HG03097 (cell line): ENCODE measurements around the gene RUNX1.
A peak's percentile ranks its signal among the peaks of the same experiment; 100 is the strongest.

Source experiments
- ATAC-seq: cut with Tn5 transposase; IDR thresholded peaks from one replicate; pipeline ENCODE4 v1.9.1; 2021; ENCODE audit not compliant: unreplicated experiment, low FRiP score

RUNX1 gene

DNA sequence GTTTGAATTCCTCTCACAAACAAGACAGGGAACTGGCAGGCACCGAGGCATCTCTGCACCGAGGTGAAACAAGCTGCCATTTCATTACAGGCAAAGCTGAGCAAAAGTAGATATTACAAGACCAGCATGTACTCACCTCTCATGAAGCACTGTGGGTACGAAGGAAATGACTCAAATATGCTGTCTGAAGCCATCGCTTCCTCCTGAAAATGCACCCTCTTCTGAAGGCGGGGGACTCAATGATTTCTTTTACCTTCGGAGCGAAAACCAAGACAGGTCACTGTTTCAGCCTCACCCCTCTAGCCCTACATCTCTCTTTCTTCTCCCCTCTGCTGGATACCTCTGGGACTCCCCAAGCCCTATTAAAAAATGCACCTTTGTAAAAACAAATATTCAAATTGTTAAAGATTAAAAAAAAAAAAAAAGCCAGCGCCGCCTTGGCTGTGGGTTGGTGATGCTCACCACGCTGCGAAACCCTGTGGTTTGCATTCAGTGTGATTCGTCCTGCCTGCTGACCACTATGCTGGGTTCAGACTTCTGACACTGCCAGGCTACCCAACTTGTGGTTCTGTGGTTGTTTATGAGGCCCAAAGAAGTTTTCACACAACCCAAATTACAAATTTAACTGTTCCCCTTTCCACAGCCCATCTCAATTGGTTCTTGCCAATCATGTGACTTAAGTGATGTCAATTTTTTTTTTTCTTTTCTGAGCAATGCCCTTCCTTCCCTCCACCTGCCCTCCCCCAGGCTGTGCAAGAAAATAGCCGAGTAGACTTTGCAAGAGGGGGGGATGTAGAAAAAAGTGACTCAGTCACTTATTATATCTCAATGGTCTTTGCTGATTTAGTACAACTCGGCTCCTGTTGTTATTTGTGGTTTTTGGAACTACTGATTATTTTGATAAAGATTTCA, at the start of gene RUNX1:
Gene RUNX1 (minus strand): TSS at position 597 of the 912 bp plus-strand sequence.
- peak; percentile 60 for ATAC-seq

DNA sequence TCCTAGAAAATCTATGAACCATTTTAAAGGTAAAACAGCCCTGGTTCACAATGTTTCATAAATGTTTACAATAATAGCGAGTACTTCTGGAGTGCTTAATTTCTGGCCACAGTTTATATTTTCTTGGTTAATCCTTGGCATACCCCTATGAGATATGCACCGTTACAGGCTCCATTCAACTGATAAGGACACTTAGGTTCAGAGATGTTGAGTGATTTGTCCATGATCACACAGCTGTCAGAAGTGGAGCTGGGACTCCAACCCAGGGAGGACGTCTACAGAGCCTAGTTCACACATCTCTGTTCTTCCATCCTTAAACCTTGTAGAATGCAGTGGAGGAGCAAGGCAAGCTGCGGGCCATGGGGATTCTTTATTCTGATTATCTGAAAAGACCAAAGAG, 48.4 kb upstream of the RUNX1 start:
- ATAC-seq: no peak

DNA sequence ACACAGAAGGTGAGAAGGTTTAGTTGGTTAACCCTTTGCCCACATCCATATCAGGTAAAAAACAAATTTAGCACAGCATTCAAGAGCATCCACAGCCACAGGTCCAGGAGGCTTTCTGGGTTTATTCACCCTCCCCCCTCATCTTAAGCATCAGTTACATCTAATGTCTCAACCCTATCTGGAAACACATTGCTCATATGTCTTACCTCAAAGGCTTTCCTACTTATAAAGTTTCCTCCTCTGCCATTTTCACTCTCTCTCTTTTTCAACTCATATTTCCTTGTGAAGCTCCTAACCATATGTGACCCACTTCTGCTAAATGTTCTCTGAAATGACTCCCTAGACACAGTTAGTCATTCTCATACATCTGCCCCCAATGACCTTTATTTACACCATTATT, 47.9 kb upstream of the RUNX1 start:
- ATAC-seq: no peak

DNA sequence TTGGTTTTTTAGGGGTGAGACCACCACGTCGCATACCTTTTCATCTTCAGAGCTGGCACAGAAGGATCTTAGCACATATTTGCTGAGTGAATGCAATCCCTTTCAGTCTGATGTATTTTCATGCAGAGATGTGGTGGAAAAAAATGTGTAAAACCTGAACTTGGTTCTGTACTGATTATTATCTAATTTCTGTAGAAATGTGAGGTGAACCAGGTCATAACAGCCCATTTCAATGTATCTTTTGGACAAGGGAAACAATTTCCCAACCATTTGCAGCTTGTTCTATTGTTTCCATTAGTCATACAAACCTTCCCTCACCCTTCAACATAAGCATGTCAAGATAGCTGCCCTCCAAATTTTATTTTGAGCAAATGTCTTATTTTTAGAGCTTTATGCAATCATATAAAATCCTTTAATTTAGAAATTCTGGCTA, 46.8 kb upstream of the RUNX1 start:
- ATAC-seq: no peak

DNA sequence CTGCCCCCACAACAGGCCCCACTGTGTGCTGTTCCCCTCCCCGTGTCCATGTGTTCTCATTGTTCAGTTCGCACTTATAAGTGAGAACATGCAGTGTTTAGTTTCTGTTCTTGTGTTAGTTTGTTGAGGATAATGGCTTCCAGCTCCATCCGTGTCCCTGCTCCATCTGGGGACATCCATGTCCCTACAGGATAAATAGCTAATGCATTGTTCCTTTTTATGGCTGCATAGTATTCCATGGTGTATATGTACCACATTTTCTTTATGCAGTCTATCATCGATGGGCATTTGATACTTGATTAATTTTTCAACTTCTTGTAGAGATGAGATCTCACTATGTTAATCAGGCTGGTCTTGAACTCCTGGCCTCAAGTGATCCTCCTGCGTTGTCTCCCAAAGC, 44.4 kb upstream of the RUNX1 start:
- ATAC-seq: no peak

DNA sequence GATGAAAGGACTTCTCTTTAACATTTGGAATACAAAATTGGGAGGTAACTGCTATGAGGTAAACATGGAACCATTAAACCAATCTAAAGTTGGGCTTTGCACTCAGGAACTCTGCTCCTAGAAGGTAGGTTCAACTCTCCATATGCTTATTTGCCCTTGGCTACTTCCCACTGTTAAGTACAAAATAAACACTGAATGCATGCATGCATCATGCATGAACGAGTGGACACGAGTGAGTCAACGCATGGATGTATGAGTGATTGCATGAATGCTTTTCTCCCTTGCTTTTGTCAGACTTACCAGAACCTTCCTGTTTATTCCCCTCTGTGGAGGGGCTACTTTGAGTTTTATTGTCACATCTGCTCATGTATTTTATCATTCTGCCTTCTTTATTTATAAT, 42.4 kb upstream of the RUNX1 start:
- ATAC-seq: no peak

DNA sequence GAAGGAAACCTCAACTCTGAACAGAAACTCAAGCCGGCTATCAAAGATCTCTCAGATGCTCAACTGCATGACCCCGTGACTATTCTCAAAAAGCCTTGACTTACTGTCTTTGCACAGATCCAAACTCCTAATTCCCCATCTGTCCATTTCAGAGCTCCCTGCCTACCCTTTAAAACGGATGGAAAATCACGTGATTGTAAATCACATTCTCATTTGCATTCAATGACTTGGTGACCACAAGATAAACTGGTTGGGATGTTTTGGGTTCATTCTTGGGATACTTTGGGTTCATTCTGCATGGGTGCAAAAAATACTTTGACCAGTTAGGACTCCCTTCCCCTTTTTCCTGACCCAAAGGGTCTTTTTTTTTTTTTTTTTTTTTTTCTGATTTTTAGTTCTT, 41.3 kb upstream of the RUNX1 start:
- ATAC-seq: no peak

DNA sequence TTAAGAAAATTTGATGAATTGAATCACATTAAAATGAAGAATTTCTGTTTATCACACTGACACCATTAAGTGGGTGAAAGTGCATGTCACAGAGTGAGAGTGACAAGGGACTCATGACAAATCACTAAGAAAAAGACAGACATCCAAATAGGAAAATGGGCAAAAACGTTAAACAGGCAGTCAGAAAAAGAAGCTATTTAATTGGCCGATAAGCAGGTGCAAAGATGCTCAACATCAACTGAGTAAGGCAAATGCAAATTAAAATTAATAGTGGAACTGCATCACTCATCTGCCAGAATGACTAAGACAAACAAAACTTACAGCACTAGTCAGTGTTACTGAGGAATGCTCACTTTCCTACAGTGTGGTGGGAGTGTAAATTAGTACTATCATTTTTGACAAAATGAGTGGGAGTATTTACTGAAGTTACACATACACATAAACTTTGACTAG, 39.2 kb upstream of the RUNX1 start:
- no peak for ATAC-seq

DNA sequence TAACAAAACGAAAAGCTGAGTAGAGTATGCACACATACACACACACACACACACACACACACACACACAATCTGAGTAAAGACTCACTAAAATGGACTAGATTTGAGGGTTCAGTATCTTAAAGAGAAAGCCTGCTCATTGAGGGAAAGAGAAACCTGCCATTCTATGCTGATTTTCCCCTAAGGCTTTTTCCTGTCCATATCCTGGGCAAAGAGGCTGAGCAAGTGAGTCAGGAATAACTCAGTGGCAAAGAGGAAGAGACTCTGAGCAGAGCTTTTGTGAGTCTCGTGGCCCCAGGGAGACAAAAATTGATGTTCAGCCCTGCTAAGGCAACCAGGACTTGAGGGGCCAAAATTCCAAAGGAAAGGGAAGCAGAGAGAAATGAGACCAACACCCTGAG, 37.3 kb upstream of the RUNX1 start:
- no peak for ATAC-seq

DNA sequence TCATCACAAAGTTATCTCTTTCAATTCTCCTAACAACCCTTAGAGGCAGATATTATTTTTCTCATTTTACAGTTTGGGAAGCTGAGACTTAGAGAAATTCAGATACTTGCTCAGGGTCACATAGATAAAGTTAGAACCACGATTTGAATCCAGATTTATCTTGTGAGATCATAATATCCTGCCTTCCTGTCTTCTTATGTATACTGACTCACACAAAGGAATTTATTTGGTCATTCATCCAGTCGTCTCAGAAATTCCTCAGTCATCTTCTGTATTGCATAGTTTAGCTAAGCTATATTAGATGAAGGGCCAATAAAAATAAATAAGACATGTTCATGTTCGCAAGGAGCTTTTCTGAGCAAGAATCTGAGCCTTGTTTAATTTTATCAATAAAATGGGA, 35.8 kb upstream of the RUNX1 start:
- ATAC-seq: no peak

DNA sequence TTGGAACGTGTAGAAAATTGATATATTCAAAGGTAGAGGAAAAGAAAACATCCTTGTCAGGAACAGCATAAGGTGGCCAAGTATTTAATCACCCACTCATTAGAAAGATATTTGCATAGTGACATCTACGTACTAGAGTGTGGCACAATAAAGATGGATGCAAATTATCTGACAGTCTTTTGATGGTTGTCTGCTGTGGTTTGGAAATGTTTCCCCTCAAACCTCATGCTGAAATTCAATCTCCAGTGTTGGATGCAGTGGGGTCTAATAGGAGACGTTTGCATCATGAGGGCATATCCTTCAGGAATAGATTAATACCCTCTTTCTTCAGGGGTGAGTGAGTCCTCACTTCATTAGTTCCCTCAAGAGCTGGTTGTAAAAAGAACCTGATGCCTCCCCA, 34.1 kb upstream of the RUNX1 start:
- no peak for ATAC-seq

DNA sequence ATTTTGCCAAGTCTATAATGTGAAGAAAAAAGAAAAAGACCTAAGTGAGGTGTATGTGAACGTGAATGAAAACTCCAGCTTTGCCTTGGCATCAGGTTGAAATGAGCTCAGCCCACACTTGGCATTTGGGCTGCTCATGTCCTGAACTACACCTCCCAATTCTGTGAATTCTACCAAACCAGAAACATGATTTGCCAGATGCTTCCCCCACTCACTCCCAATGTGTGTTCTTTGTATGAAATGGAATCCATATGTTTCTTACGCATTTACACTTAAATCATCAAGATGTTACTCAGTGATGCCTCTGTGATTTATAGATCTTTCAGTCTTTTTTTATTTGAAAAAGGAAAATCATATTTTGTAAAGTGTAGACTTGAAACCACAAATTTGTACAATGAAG, 32.8 kb upstream of the RUNX1 start:
- no peak for ATAC-seq

DNA sequence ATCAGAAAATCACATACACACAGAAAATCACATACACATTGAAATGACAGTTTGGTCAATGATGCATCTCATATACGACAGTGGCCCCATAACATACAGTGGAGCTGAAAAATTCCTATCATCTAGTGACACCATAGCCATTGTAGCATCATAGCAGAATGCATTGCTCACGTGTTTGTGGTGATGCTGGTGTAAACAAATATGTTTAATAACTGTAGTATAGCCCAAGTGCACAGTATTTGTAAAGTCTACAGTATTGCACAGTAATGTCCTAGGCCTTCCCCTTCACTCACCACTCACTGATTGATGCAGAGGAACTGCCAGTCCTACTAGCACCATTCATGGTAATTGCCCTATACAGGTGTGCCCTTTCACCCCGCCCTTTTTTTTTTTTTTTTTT, 30.1 kb upstream of the RUNX1 start:
- no peak for ATAC-seq

DNA sequence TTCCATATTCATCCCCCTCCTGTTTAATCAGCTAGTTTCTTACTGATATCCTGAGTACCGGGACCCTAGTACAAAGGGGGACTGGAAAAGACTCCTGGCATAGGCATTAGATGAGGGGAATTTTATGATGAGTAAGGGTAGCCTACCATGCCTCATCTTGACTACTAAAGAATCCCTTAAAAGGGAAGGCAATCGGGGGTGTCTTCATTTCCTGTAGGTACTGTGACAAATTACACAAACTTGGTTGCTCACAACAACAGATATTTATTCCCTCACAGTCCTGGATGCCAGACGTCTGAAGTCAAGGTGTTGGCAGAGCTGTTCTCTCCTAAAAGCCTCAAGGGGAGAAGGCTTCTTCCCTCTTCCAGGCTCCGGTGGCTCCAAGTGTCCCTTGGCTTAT, 28.9 kb upstream of the RUNX1 start:
- ATAC-seq: no peak

DNA sequence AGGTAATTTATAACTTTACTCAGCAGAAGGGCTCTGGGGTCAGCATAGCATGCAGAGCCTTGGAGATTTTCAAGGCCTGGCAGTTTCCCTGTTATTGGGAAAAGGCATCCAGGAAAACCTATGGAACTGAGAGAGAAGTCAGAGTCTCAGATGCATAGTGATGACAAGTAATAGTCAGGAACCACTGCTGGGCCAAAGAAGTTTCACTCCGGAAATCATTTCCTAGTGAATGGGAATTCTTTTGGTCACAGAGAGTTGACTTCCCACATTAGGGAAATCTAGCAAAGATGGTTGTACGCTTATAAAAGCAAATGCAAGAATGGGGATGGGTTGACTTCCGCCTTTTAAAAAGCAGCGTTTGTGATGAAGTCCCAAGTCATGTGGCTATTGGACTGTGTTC, 28.4 kb upstream of the RUNX1 start:
- no peak for ATAC-seq

DNA sequence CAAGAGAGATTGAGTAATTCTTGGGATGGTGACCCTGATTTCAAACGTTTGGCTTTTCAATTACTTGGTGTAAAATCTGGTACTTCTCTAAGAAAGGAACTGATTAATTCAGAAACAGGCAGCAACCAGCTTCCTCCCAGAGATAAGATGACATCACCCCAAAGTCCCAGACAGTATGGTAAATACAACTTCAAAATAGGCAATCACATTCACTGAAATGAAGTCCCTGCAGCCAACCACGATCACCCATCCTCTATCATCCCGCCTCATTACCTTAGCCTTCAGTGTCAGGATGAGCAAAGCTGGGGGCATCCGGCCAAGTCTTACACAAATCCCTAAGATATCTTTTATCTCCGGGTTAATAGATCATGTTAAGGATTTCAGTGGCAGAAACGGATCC, 26.4 kb upstream of the RUNX1 start:
- ATAC-seq: no peak

DNA sequence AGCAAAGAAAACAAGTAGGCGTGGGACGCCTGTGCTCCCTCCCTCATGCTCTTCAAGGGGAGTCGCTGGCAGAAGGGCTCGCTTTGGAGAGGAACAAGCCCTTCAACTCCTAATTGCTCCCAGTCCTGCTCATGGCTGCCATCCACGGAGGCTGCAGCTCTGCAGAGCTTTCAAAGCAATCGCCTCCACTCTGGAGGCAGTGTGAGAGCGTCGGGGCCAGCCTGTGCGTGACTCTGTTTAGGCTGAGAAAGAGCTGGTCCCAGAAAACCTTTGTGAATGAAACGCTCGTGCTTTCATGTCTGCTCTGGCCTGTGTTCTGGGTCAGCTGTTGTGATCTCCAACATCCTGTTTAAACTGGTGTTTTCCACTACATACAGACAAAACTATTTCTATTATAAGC, 23.9 kb upstream of the RUNX1 start:
- no peak for ATAC-seq

DNA sequence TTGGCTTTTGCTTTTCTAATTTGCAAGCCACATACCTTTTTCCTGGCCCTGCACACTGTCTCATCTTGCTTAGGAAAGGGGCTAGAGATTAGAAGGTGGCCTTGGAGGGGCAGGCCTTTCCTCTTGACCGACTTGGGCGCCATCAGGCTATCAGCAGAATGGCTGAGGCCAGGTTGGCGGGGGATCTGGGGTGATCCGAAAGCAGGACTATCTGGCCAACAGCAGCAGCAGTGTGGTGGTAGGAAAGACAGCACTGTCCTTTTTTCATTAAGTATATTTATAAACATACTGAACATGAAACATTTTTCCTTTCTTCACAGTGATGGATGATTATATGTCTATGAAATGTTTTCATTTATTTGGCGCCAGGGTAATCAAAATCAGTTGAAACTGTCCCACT, 23.5 kb upstream of the RUNX1 start:
- no peak for ATAC-seq

DNA sequence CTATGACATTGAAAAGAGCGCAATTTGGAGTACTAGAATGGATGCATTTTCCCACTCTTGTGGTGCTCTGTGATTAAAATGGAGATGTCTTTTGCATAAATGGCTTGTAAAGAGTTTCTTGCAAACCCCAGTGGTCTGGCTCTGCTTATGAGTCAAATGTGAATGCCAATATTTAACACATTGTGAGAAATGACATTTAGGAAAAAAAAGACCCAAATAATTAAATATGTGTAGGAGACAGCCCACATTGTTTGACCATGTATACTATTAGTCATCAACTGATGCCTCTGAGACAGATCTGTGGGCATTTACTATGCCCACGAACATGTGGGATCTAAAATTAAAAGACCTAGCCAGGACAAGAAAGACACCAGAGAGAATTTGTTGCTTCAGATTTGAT, 22.2 kb upstream of the RUNX1 start:
- ATAC-seq: no peak

DNA sequence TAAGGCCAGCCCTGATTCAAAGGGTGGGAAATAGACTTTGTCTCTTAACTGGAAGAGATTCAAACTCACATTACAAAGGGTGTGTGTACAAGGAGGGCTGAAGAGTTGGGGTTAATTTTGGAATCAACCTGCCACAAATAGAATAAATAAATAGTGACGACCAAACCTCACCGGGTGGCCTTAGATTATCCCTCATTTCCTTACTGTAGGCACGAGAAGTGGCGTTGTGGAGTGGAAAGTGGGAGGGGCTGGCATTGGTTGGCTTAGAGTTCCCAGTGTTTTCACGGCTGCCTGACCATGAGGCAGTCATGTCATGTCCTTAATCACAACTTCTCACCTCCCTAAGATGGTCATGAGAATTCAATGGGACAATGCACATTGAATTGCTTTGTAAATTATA, 21.3 kb upstream of the RUNX1 start:
- no peak for ATAC-seq

DNA sequence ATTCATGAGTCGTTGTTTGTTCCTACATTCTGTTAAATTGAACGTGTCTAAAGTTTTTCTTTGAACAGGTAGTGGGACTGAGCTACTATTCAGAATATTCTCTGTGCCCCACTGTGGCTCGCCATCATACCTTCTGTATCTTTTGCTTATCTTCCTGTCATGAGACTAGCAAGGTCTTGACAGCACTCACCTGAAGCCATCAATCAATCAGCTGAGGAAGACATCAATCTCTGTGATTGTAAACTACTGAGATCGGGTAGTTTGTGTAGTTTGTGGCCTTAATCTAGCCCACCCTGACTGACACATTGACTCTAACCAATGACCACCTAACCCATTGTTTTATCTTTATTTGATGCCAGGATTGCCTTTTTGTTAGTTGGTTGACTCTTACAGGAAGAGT, 17.7 kb upstream of the RUNX1 start:
- ATAC-seq: no peak

DNA sequence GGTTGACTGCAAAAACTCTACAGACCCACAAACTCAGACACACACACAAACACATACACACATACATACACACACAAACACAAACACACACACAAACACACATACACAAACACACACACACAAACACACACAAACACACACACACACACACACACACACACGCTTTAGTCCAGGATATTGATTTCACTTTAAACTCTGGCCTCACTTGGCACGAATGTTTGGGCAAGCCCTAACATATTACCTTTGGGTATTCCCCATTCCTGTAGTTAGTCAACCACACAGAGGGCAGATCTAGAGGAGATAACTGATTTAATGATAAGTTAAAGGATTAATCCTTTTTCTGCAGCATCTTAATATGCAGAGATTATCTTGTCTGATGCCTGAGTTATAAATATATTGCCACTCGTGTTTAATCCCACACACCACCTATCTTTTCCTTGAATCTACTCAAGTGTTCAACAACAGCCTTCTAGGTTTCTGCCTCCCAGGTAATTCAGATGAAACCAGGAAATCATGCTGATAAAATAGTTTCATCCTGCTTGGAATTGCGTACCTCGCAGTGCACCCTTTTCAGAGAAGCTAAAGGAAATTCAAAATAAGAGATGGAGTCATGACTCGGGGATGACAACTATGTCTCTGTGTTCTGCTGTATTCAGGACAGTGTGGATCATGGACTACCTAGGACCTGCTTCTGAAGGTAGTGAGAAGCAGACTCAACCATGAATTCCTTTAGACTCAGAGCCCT, 14.5 kb upstream of the RUNX1 start:
- no peak for ATAC-seq
